Measurements from ENCODE around the gene LAPTM4A. TPM values are rescaled to one million over a fixed set of nuclear protein-coding genes. Genes with fewer than 3 reads are reported as not detected.
A peak's percentile ranks its signal among the peaks of the same experiment; 100 is the strongest.
"Not testable (repeated sequence)": the region's sequence is repeated elsewhere in the genome, so short reads cannot be mapped to it uniquely, and the experiment has no call there.

LAPTM4A gene
- total and polyA plus RNA-seq, 8 donors: 38.5 to 238 (median 92.4) TPM

- Histone ChIP-seq H3K4me3 (no peak overlapping the region), H3K4me1 (peaks cover 11 to 26% (median 19%) of the 10 kb centered on the region in 4 donors), H3K27ac (peak overlapping the region in 3 of 5 donors; percentile 52 to 72 (median 60)), H3K27me3 (no peaks in the 10 kb centered on the region), H3K9me3 (no peaks in the 10 kb centered on the region), H3K36me3 (no peaks in the 10 kb centered on the region)
- WGBS, 5 donors: 73 to 81% (median 75%) methylated on average over 8 of the region's 8 CpGs
- no peak for DNase-seq
- intact Hi-C loops (cut with DNase I; ENCODE audit: low total_unique reads): no loop called here
- no peak for TF ChIP-seq POLR2A (IDR thresholded peaks at IDR 0.05)
- TF ChIP-seq POLR2AphosphoS5 (IDR thresholded peaks at IDR 0.05): no peak
- TF ChIP-seq EP300 (IDR thresholded peaks at IDR 0.05): no peak
- no peak for TF ChIP-seq CTCF (IDR thresholded peaks at IDR 0.05)
Observed at GRCh38 chr2:20074901-20075300, 23.5 kb upstream of the LAPTM4A start.

GRCh38 chr2:20074046-20074648 lies 22.7 kb upstream of the LAPTM4A start:
- intact Hi-C loops (cut with DNase I; ENCODE audit: low total_unique reads); H3K36me3 ChIP-seq; H3K27me3 ChIP-seq; H3K9me3 ChIP-seq; H3K4me3 ChIP-seq: not testable (repeated sequence)
- peaks cover 11 to 26% (median 19%) of the 10 kb centered on the region in 4 donors for H3K4me1 ChIP-seq
- H3K27ac ChIP-seq: peak overlapping the region in 4 of 5 donors; percentile 52 to 72 (median 63)
- DNase-seq: peak; percentile 72 to 73
- 32 to 54% (median 46%) methylated on average over 9 of the region's 9 CpGs for WGBS, 5 donors

- Histone ChIP-seq H3K9me3 (no peaks in the 10 kb centered on the region), H3K27me3 (no peaks in the 10 kb centered on the region), H3K27ac (peak overlapping the region in 4 of 5 donors; percentile 60 to 74 (median 66)), H3K4me1 (peaks cover 11 to 29% (median 21%) of the 10 kb centered on the region in 4 donors), H3K36me3 (no peaks in the 10 kb centered on the region), H3K4me3 (no peak overlapping the region)
- DNase-seq: no peak
- intact Hi-C loops (cut with DNase I; ENCODE audit: low total_unique reads): no loop called here
- 52 to 66% (median 60%) methylated on average over 2 of the region's 2 CpGs for WGBS, 5 donors
- no peak for TF ChIP-seq POLR2A (IDR thresholded peaks at IDR 0.05)
Observed at GRCh38 chr2:20073460-20073859, 22.0 kb upstream of the LAPTM4A start.

- Histone ChIP-seq H3K27me3 (no peaks in the 10 kb centered on the region), H3K9me3 (no peaks in the 10 kb centered on the region), H3K4me1 (peaks cover 11 to 31% (median 24%) of the 10 kb centered on the region in 4 donors), H3K36me3 (no peaks in the 10 kb centered on the region), H3K4me3 (no peak overlapping the region), H3K27ac (peak overlapping the region; percentile 4 to 74 (median 62))
- DNase-seq: no peak
- intact Hi-C loops (cut with DNase I; ENCODE audit: low total_unique reads): no loop called here
- no peak for TF ChIP-seq EP300 (IDR thresholded peaks at IDR 0.05)
- no peak for TF ChIP-seq POLR2A (IDR thresholded peaks at IDR 0.05)
- TF ChIP-seq CTCF (IDR thresholded peaks at IDR 0.05): no peak
- no peak for TF ChIP-seq POLR2AphosphoS5 (IDR thresholded peaks at IDR 0.05)
- 82 to 88% (median 84%) methylated on average over 7 of the region's 7 CpGs for WGBS, 5 donors
Observed at GRCh38 chr2:20072436-20073158, 21.2 kb upstream of the LAPTM4A start.

GRCh38 chr2:20071397-20072383 lies 20.3 kb upstream of the LAPTM4A start:
- intact Hi-C loops (cut with DNase I; ENCODE audit: low total_unique reads): no loop called here
- no peaks in the 10 kb centered on the region for H3K27me3 ChIP-seq
- H3K4me1 ChIP-seq: peaks cover 11 to 31% (median 25%) of the 10 kb centered on the region in 4 donors
- WGBS, 5 donors: 33 to 41% (median 36%) methylated on average over 14 of the region's 14 CpGs
- TF ChIP-seq POLR2A (IDR thresholded peaks at IDR 0.05) (no peak), POLR2AphosphoS5 (IDR thresholded peaks at IDR 0.05) (peak in 2 of 3 donors; percentile 52 to 65)
- peak overlapping the region; percentile 30 to 74 (median 62) for H3K27ac ChIP-seq
- H3K9me3 ChIP-seq: no peaks in the 10 kb centered on the region
- H3K4me3 ChIP-seq: no peak overlapping the region
- peak in 1 of 2 donors; percentile 90 for DNase-seq
- H3K36me3 ChIP-seq: no peaks in the 10 kb centered on the region

All from stomach (tissue), 9 donors.